Omental fat pad (tissue), 4 donors: ENCODE data around the gene SOX8. TPM values are rescaled to one million over a fixed set of nuclear protein-coding genes. Genes with fewer than 3 reads are reported as not detected.

Experiments used
- ATAC-seq: fragments of 150-250 bp; one replicate; pipeline ENCODE4 v1.9.1; 2016; ENCODE audit warnings: mild to moderate bottlenecking, moderate library complexity; ENCODE audit not compliant: low FRiP score
- DNase-seq: peaks from one replicate; pipeline ENCODE4 v3.0.0-alpha.2; 2019; ENCODE audit warnings: low spot score
- CTCF ChIP-seq, 3 donors: fragments of 450-650 bp; IDR thresholded peaks; one replicate each; pipeline ENCODE4 v1.5.1; 2016 to 2017; ENCODE audit warnings: antibody characterized with exemption in 3 of 3, mild to moderate bottlenecking in 3 of 3, moderate library complexity in 2 of 3
- total RNA-seq, 4 donors: library from RNA; depleted of rRNA; stranded (reverse); fragments of >200 nt; gene quantifications; one replicate each; pipeline ENCODE4 v1.1.0, GENCODE V29; 2016

Gene SOX8
- total RNA-seq, 4 donors from 2014 or later = 0.19 to 2.9 (median 1.2) TPM

DNA sequence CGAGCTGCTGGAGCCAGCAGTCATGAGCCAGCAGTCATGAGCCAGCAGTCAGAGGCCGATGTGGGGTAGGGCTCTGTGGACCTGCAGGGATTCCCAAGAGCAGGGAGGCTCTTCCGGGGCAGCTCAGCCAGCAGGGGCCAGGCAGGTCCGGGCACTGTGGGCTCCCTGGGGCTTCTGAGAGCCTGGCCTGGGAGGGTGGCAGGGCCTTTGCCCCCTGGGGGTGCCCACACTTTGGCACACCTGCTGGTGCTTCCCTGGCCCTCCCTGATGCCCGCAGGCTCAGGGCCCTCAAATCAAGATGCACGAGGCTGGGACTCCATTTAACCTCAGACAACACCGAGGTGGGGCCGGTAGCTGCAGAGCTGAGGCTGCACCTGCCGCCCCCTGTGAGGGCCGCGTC is 18.1 kb downstream of the SOX8 start:
- no peak for TF ChIP-seq CTCF (IDR thresholded peaks at IDR 0.05)
- ATAC-seq = no peak
- DNase-seq = no peak

DNA sequence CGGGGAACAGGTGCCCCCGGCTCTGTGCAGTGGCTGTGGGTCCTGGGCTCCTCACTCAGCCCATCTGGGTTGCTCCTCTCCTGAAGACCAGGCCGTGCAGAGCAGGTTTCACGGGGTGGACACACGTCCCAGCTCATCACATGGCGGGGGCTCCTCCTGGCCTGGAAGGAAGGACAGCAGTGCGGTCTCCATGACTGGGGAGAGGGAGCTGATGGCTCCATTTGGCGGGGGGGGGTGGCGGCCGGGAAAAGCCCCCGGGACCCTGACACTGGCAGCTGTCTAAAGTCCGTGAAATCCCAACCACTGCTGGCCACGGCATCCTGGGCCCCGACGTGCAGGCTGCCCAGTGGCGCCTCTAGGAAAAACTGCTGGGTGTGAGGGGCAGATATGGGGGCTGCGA is 19.0 kb downstream of the SOX8 start:
- no peak for TF ChIP-seq CTCF (IDR thresholded peaks at IDR 0.05)
- no peak for DNase-seq
- ATAC-seq = no peak

DNA sequence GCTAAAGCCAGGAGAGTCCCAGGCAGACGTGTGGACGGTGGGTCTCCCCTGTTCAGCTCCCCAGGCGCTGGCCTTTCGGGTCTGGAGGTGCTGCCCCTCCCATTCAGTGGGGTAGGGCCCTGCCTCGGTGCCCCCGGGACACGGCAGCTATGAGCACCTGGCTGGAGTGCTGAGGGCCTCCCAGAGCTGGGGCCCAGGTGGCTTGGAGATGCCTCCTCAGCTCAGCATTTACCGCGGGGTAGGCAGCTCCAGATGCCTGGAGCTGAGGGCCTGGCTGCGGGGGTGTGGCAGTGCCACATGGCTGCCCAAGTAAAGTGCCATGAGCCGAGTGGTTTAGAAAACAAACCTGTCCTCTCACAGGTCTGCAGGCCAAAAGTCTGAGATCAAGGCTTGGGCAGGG is 19.5 kb downstream of the SOX8 start:
- DNase-seq (no peak), ATAC-seq (no peak)
- TF ChIP-seq CTCF (IDR thresholded peaks at IDR 0.05) = no peak

DNA sequence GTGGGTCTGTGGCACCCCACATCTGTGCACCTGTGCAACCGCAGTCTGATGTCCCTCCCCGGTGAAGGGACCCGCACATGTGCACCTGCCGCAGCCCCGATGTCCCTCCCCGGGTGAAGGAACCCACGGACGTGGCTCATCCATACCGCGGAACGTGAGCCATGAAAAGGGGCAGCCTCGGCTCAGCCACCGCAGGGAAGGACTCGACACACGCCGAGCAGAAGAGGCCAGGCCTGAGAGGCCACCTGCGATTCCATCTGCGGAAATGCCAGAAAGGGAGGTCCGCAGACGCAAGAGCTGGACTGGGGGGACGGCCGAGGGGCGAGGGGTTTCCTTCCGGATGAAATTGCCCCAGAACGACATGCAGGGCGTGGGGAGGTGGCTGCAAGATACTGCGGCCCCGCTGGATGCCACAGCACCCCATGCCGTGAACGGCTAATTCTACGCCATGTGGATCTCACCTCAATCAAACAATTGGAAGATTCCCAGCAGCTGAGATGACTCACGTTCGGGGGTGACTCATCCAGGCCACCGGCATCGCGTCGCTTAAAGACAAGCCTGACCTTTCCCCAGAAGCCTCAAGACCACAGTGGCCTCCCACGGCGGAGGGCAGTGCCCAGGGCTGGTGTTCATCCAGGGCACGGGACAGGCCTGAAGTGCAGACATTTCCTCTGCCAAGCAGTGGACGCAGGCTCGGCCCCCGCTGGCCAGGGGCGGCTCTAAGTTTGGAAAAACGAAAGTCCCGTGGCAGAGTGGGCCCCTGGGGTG is 21.0 kb downstream of the SOX8 start:
- DNase-seq = peak; percentile 43
- ATAC-seq = peak; percentile 49
- no peak for TF ChIP-seq CTCF (IDR thresholded peaks at IDR 0.05)

GRCh38 chr16:1003391-1004347 is 22.1 kb downstream of the SOX8 start:
- no peak for TF ChIP-seq CTCF (IDR thresholded peaks at IDR 0.05)
- ATAC-seq (no peak), DNase-seq (no peak)

GRCh38 chr16:1005286-1005685 is 23.7 kb downstream of the SOX8 start:
- DNase-seq (no peak), ATAC-seq (no peak)
- no peak for TF ChIP-seq CTCF (IDR thresholded peaks at IDR 0.05)
